ENCODE results near the gene ASPSCR1. TPM values are rescaled to one million over a fixed set of nuclear protein-coding genes. Genes with fewer than 3 reads are reported as not detected.
A peak's percentile ranks its signal among the peaks of the same experiment; 100 is the strongest.

ASPSCR1 gene
- total and polyA plus RNA-seq, 9 of the 15 experiments (the other 6 are each of a cell fraction or from before 2014, with no cell fraction given), result 0.90 to 36.9 (median 11.6) TPM

- no peak for TF ChIP-seq TAF9B (IDR thresholded peaks at IDR 0.05; ENCODE audit: partially characterized antibody)
- TF ChIP-seq ARHGAP35 (IDR thresholded peaks at IDR 0.05; ENCODE audit: partially characterized antibody), result no peak
- no peak for TF ChIP-seq MXD1 (CRISPR knock-in tag; IDR thresholded peaks at IDR 0.05; ENCODE audit: borderline replicate concordance, poor library complexity, severe bottlenecking)
- no peak for TF ChIP-seq SUPT5H (IDR thresholded peaks at IDR 0.05)
- TF ChIP-seq BRCA1 (IDR thresholded peaks at IDR 0.05), result no peak
- no peak for TF ChIP-seq BRCA1 (CRISPR knock-in tag; IDR thresholded peaks at IDR 0.05)
- TF ChIP-seq RUNX1 (IDR thresholded peaks at IDR 0.05; ENCODE audit: low read depth), result no peak
- TF ChIP-seq CHCHD3 (CRISPR knock-in tag; IDR thresholded peaks at IDR 0.05), result no peak
- TF ChIP-seq UBTF (IDR thresholded peaks at IDR 0.05; ENCODE audit: borderline replicate concordance in 1 of 2, low read depth in 2 of 2, low read length in 2 of 2), result 0 out of 4 replicates have a peak, but pooled peaks of 1 of the 2 experiments have one; percentile 8
- TF ChIP-seq, protein P1, sequence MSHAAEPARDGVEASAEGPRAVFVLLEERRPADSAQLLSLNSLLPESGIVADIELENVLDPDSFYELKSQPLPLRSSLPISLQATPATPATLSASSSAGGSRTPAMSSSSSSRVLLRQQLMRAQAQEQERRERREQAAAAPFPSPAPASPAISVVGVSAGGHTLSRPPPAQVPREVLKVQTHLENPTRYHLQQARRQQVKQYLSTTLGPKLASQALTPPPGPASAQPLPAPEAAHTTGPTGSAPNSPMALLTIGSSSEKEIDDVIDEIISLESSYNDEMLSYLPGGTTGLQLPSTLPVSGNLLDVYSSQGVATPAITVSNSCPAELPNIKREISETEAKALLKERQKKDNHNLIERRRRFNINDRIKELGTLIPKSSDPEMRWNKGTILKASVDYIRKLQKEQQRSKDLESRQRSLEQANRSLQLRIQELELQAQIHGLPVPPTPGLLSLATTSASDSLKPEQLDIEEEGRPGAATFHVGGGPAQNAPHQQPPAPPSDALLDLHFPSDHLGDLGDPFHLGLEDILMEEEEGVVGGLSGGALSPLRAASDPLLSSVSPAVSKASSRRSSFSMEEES (CRISPR knock-in tag; IDR thresholded peaks at IDR 0.05), result no peak
- TF ChIP-seq HDAC8 (tag; IDR thresholded peaks at IDR 0.05), result no peak
- no peak for TF ChIP-seq HNRNPLL (IDR thresholded peaks at IDR 0.05; ENCODE audit: low read depth, low read length, poor library complexity, severe bottlenecking)
- no peak for TF ChIP-seq GABPA (tag; conservative IDR thresholded peaks at IDR 0.05; ENCODE audit: low read depth)
- no peak for TF ChIP-seq ZNF780A (CRISPR knock-in tag; IDR thresholded peaks at IDR 0.05)
- no peak for TF ChIP-seq ZBTB7A (IDR thresholded peaks at IDR 0.05; ENCODE audit: borderline replicate concordance, control insufficient read depth, low read depth, low read length)
- TF ChIP-seq NFIC (IDR thresholded peaks at IDR 0.05), result peak; percentile 29; the same call in 1 of the 2 replicates
- TF ChIP-seq TRIM24 (IDR thresholded peaks at IDR 0.05), result no peak
- TF ChIP-seq ZC3H11A (IDR thresholded peaks at IDR 0.05; ENCODE audit: low read depth, low read length), result no peak
- no peak for TF ChIP-seq MCM2 (IDR thresholded peaks at IDR 0.05; ENCODE audit: low read depth)
- no peak for TF ChIP-seq RFX5 (IDR thresholded peaks at IDR 0.05; ENCODE audit: low read depth, low read length)
- no peak for TF ChIP-seq ZNF316 (IDR thresholded peaks at IDR 0.05)
- TF ChIP-seq ZNF134 (CRISPR knock-in tag; conservative IDR thresholded peaks at IDR 0.05), result no peak
- no peak for TF ChIP-seq RBM22 (IDR thresholded peaks at IDR 0.05; ENCODE audit: low read depth, low read length, poor library complexity, severe bottlenecking)
- TF ChIP-seq NFYB (IDR thresholded peaks at IDR 0.05; ENCODE audit: extremely low read depth, insufficient read length), result no peak
- TF ChIP-seq EWSR1 (IDR thresholded peaks at IDR 0.05; ENCODE audit: borderline replicate concordance, low read depth, partially characterized antibody), result no peak
- 0 out of 2 replicates have a peak, but pooled peaks have one; percentile 65 for TF ChIP-seq ZNF217 (CRISPR knock-in tag; IDR thresholded peaks at IDR 0.05)
Measured at GRCh38 chr17:81976332-81977210, 858 bp upstream of the ASPSCR1 start (continued).

Data from K562 (cell line).